ENCODE results near the gene CFLAR.

- no peak for TF ChIP-seq CTCF (IDR thresholded peaks at IDR 0.05)
- no peak for TF ChIP-seq POLR2A (IDR thresholded peaks at IDR 0.05)
Observed at GRCh38 chr2:201090574-201090973, 25.4 kb upstream of the CFLAR start.

Measured in esophagus squamous epithelium (tissue), 4 donors.